HG03354 (cell line): ENCODE data around the gene RCSD1.

Experiments
- ATAC-seq: cut with Tn5 transposase; IDR thresholded peaks from one replicate; pipeline ENCODE4 v1.9.1; 2021; ENCODE audit warnings: mild to moderate bottlenecking; ENCODE audit not compliant: unreplicated experiment, poor library complexity, severe bottlenecking

RCSD1 gene

GRCh38 chr1:167617153-167618147, 12.6 kb upstream of the RCSD1 start:
- ATAC-seq, result peak; percentile 77

- ATAC-seq, result no peak
Observed at GRCh38 chr1:167618366-167618765, 11.7 kb upstream of the RCSD1 start.

- ATAC-seq, result no peak
Observed at GRCh38 chr1:167618789-167619188, 11.2 kb upstream of the RCSD1 start.

GRCh38 chr1:167620002-167620401, 10.0 kb upstream of the RCSD1 start:
- no peak for ATAC-seq

GRCh38 chr1:167621780-167622313, 8.2 kb upstream of the RCSD1 start:
- no peak for ATAC-seq

GRCh38 chr1:167623951-167624350, 6.1 kb upstream of the RCSD1 start:
- no peak for ATAC-seq

GRCh38 chr1:167625040-167625823, 4.8 kb upstream of the RCSD1 start:
- ATAC-seq, result no peak

- peak; percentile 23 for ATAC-seq
Observed at GRCh38 chr1:167627615-167627864, 2.5 kb upstream of the RCSD1 start.

- ATAC-seq, result peak; percentile 73
Observed at GRCh38 chr1:167627865-167628641, 2.0 kb upstream of the RCSD1 start.

GRCh38 chr1:167628741-167629515, 1.1 kb upstream of the RCSD1 start:
- no peak for ATAC-seq

GRCh38 chr1:167630568-167631385, 745 bp downstream of the RCSD1 start:
- peak; percentile 27 for ATAC-seq

- ATAC-seq, result no peak
Observed at GRCh38 chr1:167631386-167631935, 1.4 kb downstream of the RCSD1 start.

- peak; percentile 21 for ATAC-seq
Observed at GRCh38 chr1:167631936-167632614, 2.0 kb downstream of the RCSD1 start.

GRCh38 chr1:167633258-167633944, 3.4 kb downstream of the RCSD1 start:
- ATAC-seq, result no peak

GRCh38 chr1:167634435-167634834, 4.4 kb downstream of the RCSD1 start:
- ATAC-seq, result no peak

GRCh38 chr1:167635156-167635648, 5.2 kb downstream of the RCSD1 start:
- no peak for ATAC-seq

GRCh38 chr1:167635941-167636340, 5.9 kb downstream of the RCSD1 start:
- no peak for ATAC-seq
